Measurements from ENCODE around the gene SV2B. TPM values are rescaled to one million over a fixed set of nuclear protein-coding genes. Genes with fewer than 3 reads are reported as not detected.

The SV2B gene
- total RNA-seq, 2 donors from 2014 or later = 0.17 to 1.1 TPM

GRCh38 chr15:91214675-91215590 lies 114.9 kb downstream of the SV2B start:
- H3K4me1 ChIP-seq = no peaks in the 10 kb centered on the region
- no peak overlapping the region for H3K27ac ChIP-seq
- H3K27me3 ChIP-seq = no peaks in the 10 kb centered on the region
- TF ChIP-seq CTCF (IDR thresholded peaks at IDR 0.05) = no peak
- intact Hi-C loops (cut with DNase I) = no loop called here
- H3K9me3 ChIP-seq = no peaks in the 10 kb centered on the region
- no peak for DNase-seq
- no peaks in the 10 kb centered on the region for H3K36me3 ChIP-seq
- H3K4me3 ChIP-seq = no peak overlapping the region
- no peak overlapping the region for H3K9ac ChIP-seq (ENCODE audit: low read depth in 2 of 2, low read length in 2 of 2)

- Histone ChIP-seq H3K36me3 (no peaks in the 10 kb centered on the region), H3K4me1 (no peaks in the 10 kb centered on the region), H3K9me3 (no peaks in the 10 kb centered on the region), H3K27me3 (no peaks in the 10 kb centered on the region), H3K4me3 (no peak overlapping the region), H3K9ac (ENCODE audit: low read depth in 2 of 2, low read length in 2 of 2) (no peak overlapping the region), H3K27ac (no peak overlapping the region)
- TF ChIP-seq CTCF (IDR thresholded peaks at IDR 0.05) = no peak
- intact Hi-C loops (cut with DNase I) = no loop called here
- no peak for DNase-seq
These were observed 115.9 kb downstream of the SV2B start for GRCh38 chr15:91216000-91216399.

GRCh38 chr15:91219206-91219605 lies 119.1 kb downstream of the SV2B start:
- Histone ChIP-seq H3K9me3 (no peaks in the 10 kb centered on the region), H3K4me1 (no peaks in the 10 kb centered on the region), H3K36me3 (no peaks in the 10 kb centered on the region), H3K27me3 (no peaks in the 10 kb centered on the region), H3K9ac (ENCODE audit: low read depth in 2 of 2, low read length in 2 of 2) (no peak overlapping the region), H3K27ac (no peak overlapping the region), H3K4me3 (no peak overlapping the region)
- no peak for DNase-seq
- no peak for TF ChIP-seq CTCF (IDR thresholded peaks at IDR 0.05)
- intact Hi-C loops (cut with DNase I) = no loop called here

- Histone ChIP-seq H3K27me3 (no peaks in the 10 kb centered on the region), H3K4me1 (no peaks in the 10 kb centered on the region), H3K36me3 (no peaks in the 10 kb centered on the region)
These were observed 122.0 kb downstream of the SV2B start for GRCh38 chr15:91222052-91222451.

GRCh38 chr15:91223863-91224262 lies 123.8 kb downstream of the SV2B start:
- no peaks in the 10 kb centered on the region for H3K27me3 ChIP-seq
- no peaks in the 10 kb centered on the region for H3K36me3 ChIP-seq
- H3K4me1 ChIP-seq = no peaks in the 10 kb centered on the region
- H3K27ac ChIP-seq = no peak overlapping the region
- no peak for TF ChIP-seq CTCF (IDR thresholded peaks at IDR 0.05)
- H3K4me3 ChIP-seq = no peak overlapping the region
- intact Hi-C loops (cut with DNase I) = loop anchor here (2.0 kb wide), 1 partner anchor 167 kb away; no protein-coding TSS in a partner anchor
- DNase-seq = no peak
- no peaks in the 10 kb centered on the region for H3K9me3 ChIP-seq
- H3K9ac ChIP-seq (ENCODE audit: low read depth in 2 of 2, low read length in 2 of 2) = no peak overlapping the region

More at GRCh38 chr15:91222052-91222451, 122.0 kb downstream of the SV2B start:
- no peak overlapping the region for H3K4me3 ChIP-seq
- H3K9ac ChIP-seq (ENCODE audit: low read depth in 2 of 2, low read length in 2 of 2) = no peak overlapping the region
- intact Hi-C loops (cut with DNase I) = no loop called here
- no peak overlapping the region for H3K27ac ChIP-seq
- no peaks in the 10 kb centered on the region for H3K9me3 ChIP-seq
- no peak for DNase-seq
- no peak for TF ChIP-seq CTCF (IDR thresholded peaks at IDR 0.05)
